HL-60 (cell line): Measurements from ENCODE around the gene NID2.

Experiments
- DNase-seq, 2 experiments: peaks; one replicate each; pipeline ENCODE4 v3.0.0-alpha.2; 2010 to 2020; ENCODE audit warnings: low read depth in 1 of 2, low spot score in 1 of 2
- H3K27ac ChIP-seq: fragments of 250-450 bp; sonication (Bioruptor Pico); replicated peaks from 2 replicates; pipeline ENCODE4 v1.5.1; 2020; ENCODE audit warnings: mild to moderate bottlenecking, moderate library complexity
- H3K27me3 ChIP-seq: fragments of 250-450 bp; sonication (Bioruptor Pico); 2 replicates; pipeline ENCODE4 v1.5.1; 2021; ENCODE audit warnings: mild to moderate bottlenecking, moderate library complexity; ENCODE audit not compliant: insufficient read depth, poor library complexity, severe bottlenecking
- H3K4me3 ChIP-seq: replicated peaks from 2 replicates; pipeline ENCODE4 v1.5.1; 2011; ENCODE audit warnings: mild to moderate bottlenecking, control low read depth, low read length; ENCODE audit not compliant: insufficient read depth
- GABPA ChIP-seq: IDR thresholded peaks from 2 replicates; pipeline ENCODE4 v1.6.1; 2012; ENCODE audit warnings: low read depth
- POLR2AphosphoS5 ChIP-seq: IDR thresholded peaks from 2 replicates; pipeline ENCODE4 v1.6.1; 2012; ENCODE audit warnings: low read depth
- SPI1 ChIP-seq: IDR thresholded peaks from 2 replicates; pipeline ENCODE4 v1.6.1; 2012; ENCODE audit warnings: low read depth, mild to moderate bottlenecking, borderline replicate concordance
- TF ChIP-seq, protein P1 (sequence below): IDR thresholded peaks from 2 replicates; pipeline ENCODE4 v1.6.1; 2012; ENCODE audit warnings: low read depth; ENCODE audit not compliant: insufficient replicate concordance
- TF ChIP-seq, protein P2 (sequence below): IDR thresholded peaks from one replicate; pipeline ENCODE4 v1.5.1; 2011; ENCODE audit warnings: low read length, control low read depth, inconsistent platforms; ENCODE audit not compliant: insufficient read depth

The NID2 gene

DNA sequence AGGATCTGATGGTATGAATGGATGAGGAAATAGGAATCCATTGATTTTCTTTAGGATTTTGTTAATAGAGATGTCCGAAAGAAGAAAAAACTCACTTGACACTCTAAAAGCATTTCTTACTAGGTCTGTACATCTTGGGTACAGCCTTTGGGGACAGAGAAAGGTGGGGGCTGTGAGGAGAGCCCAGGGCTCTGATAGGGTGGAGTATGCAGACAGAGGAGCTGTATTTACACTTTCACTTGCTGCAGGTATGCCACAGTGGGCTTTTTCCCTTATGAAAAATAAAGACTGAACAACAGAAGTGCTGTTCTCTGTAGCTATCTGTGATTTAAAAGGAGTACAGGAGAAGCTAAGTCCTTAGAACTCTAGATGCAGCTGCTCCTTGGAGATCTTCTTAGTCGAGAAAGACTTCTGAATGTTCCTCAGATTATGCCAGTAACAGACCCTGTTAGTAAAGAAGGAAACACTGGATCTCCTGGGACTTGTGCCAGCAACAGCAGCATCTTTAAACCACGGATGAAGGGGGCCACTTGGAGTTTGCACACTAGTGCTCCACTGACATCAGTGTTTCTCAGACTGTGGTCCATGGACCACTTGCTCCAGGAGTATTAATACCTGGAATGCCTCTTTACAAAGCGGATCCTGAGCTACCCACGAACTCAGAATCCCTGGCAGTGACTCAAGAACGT, 98.9 kb downstream of the NID2 start:
- H3K27me3 ChIP-seq = no peaks in the 10 kb centered on the region
- TF ChIP-seq POLR2AphosphoS5 (no peak), GABPA (no peak), SPI1 (no peak)
- TF ChIP-seq, protein P1, sequence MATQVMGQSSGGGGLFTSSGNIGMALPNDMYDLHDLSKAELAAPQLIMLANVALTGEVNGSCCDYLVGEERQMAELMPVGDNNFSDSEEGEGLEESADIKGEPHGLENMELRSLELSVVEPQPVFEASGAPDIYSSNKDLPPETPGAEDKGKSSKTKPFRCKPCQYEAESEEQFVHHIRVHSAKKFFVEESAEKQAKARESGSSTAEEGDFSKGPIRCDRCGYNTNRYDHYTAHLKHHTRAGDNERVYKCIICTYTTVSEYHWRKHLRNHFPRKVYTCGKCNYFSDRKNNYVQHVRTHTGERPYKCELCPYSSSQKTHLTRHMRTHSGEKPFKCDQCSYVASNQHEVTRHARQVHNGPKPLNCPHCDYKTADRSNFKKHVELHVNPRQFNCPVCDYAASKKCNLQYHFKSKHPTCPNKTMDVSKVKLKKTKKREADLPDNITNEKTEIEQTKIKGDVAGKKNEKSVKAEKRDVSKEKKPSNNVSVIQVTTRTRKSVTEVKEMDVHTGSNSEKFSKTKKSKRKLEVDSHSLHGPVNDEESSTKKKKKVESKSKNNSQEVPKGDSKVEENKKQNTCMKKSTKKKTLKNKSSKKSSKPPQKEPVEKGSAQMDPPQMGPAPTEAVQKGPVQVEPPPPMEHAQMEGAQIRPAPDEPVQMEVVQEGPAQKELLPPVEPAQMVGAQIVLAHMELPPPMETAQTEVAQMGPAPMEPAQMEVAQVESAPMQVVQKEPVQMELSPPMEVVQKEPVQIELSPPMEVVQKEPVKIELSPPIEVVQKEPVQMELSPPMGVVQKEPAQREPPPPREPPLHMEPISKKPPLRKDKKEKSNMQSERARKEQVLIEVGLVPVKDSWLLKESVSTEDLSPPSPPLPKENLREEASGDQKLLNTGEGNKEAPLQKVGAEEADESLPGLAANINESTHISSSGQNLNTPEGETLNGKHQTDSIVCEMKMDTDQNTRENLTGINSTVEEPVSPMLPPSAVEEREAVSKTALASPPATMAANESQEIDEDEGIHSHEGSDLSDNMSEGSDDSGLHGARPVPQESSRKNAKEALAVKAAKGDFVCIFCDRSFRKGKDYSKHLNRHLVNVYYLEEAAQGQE = no peak
- TF ChIP-seq, protein P2, sequence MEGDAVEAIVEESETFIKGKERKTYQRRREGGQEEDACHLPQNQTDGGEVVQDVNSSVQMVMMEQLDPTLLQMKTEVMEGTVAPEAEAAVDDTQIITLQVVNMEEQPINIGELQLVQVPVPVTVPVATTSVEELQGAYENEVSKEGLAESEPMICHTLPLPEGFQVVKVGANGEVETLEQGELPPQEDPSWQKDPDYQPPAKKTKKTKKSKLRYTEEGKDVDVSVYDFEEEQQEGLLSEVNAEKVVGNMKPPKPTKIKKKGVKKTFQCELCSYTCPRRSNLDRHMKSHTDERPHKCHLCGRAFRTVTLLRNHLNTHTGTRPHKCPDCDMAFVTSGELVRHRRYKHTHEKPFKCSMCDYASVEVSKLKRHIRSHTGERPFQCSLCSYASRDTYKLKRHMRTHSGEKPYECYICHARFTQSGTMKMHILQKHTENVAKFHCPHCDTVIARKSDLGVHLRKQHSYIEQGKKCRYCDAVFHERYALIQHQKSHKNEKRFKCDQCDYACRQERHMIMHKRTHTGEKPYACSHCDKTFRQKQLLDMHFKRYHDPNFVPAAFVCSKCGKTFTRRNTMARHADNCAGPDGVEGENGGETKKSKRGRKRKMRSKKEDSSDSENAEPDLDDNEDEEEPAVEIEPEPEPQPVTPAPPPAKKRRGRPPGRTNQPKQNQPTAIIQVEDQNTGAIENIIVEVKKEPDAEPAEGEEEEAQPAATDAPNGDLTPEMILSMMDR = no peak
- no peak overlapping the region for H3K27ac ChIP-seq
- no peak overlapping the region for H3K4me3 ChIP-seq
- no peak for DNase-seq

DNA sequence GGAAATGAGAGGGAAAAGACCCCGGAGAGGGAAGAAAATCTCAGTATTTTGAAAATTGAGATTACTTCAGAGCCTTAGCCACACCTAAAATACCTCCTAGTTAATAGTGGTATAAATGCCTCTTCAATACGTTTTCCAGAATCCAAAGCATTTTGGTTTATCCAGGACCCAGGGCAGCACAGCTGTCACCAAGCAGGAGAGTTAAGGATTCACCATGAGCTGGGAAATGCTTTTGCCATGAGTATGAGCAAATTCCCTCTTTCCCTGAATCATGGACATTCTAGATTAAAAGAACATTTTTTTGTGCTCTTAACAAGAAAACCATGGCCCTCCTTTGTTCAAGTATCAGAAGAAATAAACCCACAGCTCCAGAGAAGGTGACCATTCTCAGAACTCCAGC, 101.3 kb downstream of the NID2 start:
- H3K4me3 ChIP-seq = no peak overlapping the region
- no peaks in the 10 kb centered on the region for H3K27me3 ChIP-seq
- TF ChIP-seq POLR2AphosphoS5 = no peak
- TF ChIP-seq, protein P2 = no peak
- TF ChIP-seq GABPA = no peak
- no peak for TF ChIP-seq SPI1
- TF ChIP-seq, protein P1 = no peak
- H3K27ac ChIP-seq = no peak overlapping the region
- DNase-seq = no peak

DNA sequence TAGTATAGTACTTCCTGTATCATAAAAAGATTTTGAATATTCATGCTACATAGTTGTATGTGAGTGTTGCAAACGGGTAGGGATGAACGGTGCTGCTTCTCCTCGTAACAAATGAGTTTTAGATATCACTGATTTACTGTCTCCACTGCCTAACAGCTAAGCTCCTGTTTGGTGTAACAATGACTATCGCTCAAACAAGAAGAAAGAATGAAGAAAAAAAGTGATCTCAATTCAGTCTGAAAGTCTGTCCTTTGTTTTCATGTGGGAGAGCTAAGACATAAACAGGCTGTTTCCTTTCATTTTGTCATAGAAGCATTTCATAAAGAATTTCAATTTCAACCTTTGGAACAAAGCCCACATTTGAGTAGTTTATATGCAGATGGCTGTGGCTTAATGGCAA, 105.6 kb downstream of the NID2 start:
- Histone ChIP-seq H3K4me3 (no peak overlapping the region), H3K27ac (no peak overlapping the region), H3K27me3 (no peaks in the 10 kb centered on the region)
- no peak for DNase-seq
- no peak for TF ChIP-seq GABPA
- no peak for TF ChIP-seq SPI1
- TF ChIP-seq, protein P1 = no peak
- TF ChIP-seq, protein P2 = no peak
- no peak for TF ChIP-seq POLR2AphosphoS5
